Measurements from ENCODE around the gene RPTOR. TPM values are rescaled to one million over a fixed set of nuclear protein-coding genes. Genes with fewer than 3 reads are reported as not detected.
A peak's percentile ranks its signal among the peaks of the same experiment; 100 is the strongest.

The RPTOR gene
- total and polyA plus RNA-seq, 10 of the 15 experiments (the other 5 are each of a cell fraction or from before 2014, with no cell fraction given) = 0.18 to 32.1 (median 7.8) TPM

GRCh38 chr17:80855948-80856862 lies 311.6 kb downstream of the RPTOR start (continued):
- TF ChIP-seq ZBTB11 (CRISPR knock-in tag; IDR thresholded peaks at IDR 0.05) = no peak
- TF ChIP-seq RAD51 (IDR thresholded peaks at IDR 0.05) = peak; percentile 41; the same call in 1 of the 2 replicates
- TF ChIP-seq MYC (IDR thresholded peaks at IDR 0.05; ENCODE audit: insufficient read depth, insufficient read length, insufficient replicate concordance, low read length, severe bottlenecking) = no peak
- TF ChIP-seq JUNB (IDR thresholded peaks at IDR 0.05) = peak; percentile 96
- peak; percentile 88 for TF ChIP-seq ATF7 (IDR thresholded peaks at IDR 0.05; ENCODE audit: low read depth)
- no peak for TF ChIP-seq MYB (IDR thresholded peaks at IDR 0.05; ENCODE audit: borderline replicate concordance, low read depth, low read length)
- TF ChIP-seq MLLT1 (IDR thresholded peaks at IDR 0.05) = peak; percentile 86
- no peak for TF ChIP-seq ZBTB4 (CRISPR knock-in tag; IDR thresholded peaks at IDR 0.05)
- no peak for TF ChIP-seq ZZZ3 (IDR thresholded peaks at IDR 0.05; ENCODE audit: control insufficient read depth, insufficient read length, low read depth)
- no peak for TF ChIP-seq SUPT20H (IDR thresholded peaks at IDR 0.05; ENCODE audit: borderline replicate concordance, control insufficient read depth, low read depth, low read length)
- no peak for TF ChIP-seq KAT2A (conservative IDR thresholded peaks at IDR 0.05; ENCODE audit: control insufficient read depth, low read depth, low read length)
- 0 out of 2 replicates have a peak, but pooled peaks have one; percentile 77 for TF ChIP-seq WRNIP1 (IDR thresholded peaks at IDR 0.05; ENCODE audit: borderline replicate concordance, low read depth, low read length)
- TF ChIP-seq JUND (IDR thresholded peaks at IDR 0.05; ENCODE audit: low read depth, low read length) = peak; percentile 86
- peak; percentile 86; the same call in 1 of the 2 replicates for TF ChIP-seq CHD2 (IDR thresholded peaks at IDR 0.05; ENCODE audit: borderline replicate concordance, low read depth, low read length)
- TF ChIP-seq CEBPB (IDR thresholded peaks at IDR 0.05; ENCODE audit: borderline replicate concordance in 1 of 2, low read depth in 2 of 2, low read length in 2 of 2) = no peak
- TF ChIP-seq PAX8 (IDR thresholded peaks at IDR 0.05) = no peak
- peak; percentile 62 for TF ChIP-seq PBX3 (IDR thresholded peaks at IDR 0.05; ENCODE audit: insufficient replicate concordance, low read depth, low read length)
- no peak for TF ChIP-seq TCF7 (IDR thresholded peaks at IDR 0.05; ENCODE audit: borderline replicate concordance)
- TF ChIP-seq BACH1 (IDR thresholded peaks at IDR 0.05; ENCODE audit: borderline replicate concordance) = peak; percentile 98
